DOHH2 (cell line): ENCODE measurements around the gene CDS2.

Source experiments
- H3F3A ChIP-seq: fragments of 200-600 bp; sonication (generic), shearing (Covaris generic); 2 replicates; pipeline ENCODE4 v1.6.0; 2016; ENCODE audit warnings: antibody characterized with exemption, mild to moderate bottlenecking; ENCODE audit not compliant: control insufficient read depth, insufficient read depth
- H3K27ac ChIP-seq: fragments of 200-600 bp; sonication (generic); 2 replicates; pipeline ENCODE4 v1.5.1; 2014; ENCODE audit warnings: low read depth, mild to moderate bottlenecking, low read length, moderate library complexity
- H3K27me3 ChIP-seq: fragments of 200-600 bp; sonication (generic); 2 replicates; pipeline ENCODE4 v1.6.1; 2014; ENCODE audit warnings: mild to moderate bottlenecking, low read length, mixed read lengths; ENCODE audit not compliant: control insufficient read depth
- H3K36me3 ChIP-seq: fragments of 200-600 bp; sonication (generic); 2 replicates; pipeline ENCODE4 v1.6.1; 2014; ENCODE audit warnings: mild to moderate bottlenecking, low read length, moderate library complexity, mixed read lengths; ENCODE audit not compliant: control insufficient read depth
- H3K4me1 ChIP-seq: fragments of 200-600 bp; sonication (generic); 2 replicates; pipeline ENCODE4 v1.6.1; 2014; ENCODE audit warnings: mild to moderate bottlenecking, low read length, mixed read lengths; ENCODE audit not compliant: control insufficient read depth
- H3K4me2 ChIP-seq: fragments of 200-600 bp; sonication (generic); 2 replicates; pipeline ENCODE4 v1.6.0; 2014; ENCODE audit warnings: mild to moderate bottlenecking, low read length, moderate library complexity
- H3K4me3 ChIP-seq: fragments of 200-600 bp; sonication (generic); 2 replicates; pipeline ENCODE4 v1.5.1; 2014; ENCODE audit warnings: mild to moderate bottlenecking, low read length, mixed read lengths
- H3K79me2 ChIP-seq: fragments of 200-600 bp; sonication (generic); 2 replicates; pipeline ENCODE4 v1.6.1; 2014; ENCODE audit warnings: mild to moderate bottlenecking, low read length, mixed read lengths; ENCODE audit not compliant: control insufficient read depth
- H3K9me2 ChIP-seq: fragments of 200-600 bp; sonication (generic); replicated peaks from 2 replicates; pipeline ENCODE4 v1.6.1; 2014; ENCODE audit warnings: mild to moderate bottlenecking, low read length, mixed read lengths; ENCODE audit not compliant: control insufficient read depth
- H3K9me3 ChIP-seq: fragments of 200-600 bp; sonication (generic); 2 replicates; pipeline ENCODE4 v1.6.1; 2014; ENCODE audit warnings: antibody characterized with exemption, low read length, mixed read lengths; ENCODE audit not compliant: control insufficient read depth, insufficient read depth
- H4K20me1 ChIP-seq: fragments of 200-600 bp; sonication (generic); 2 replicates; pipeline ENCODE4 v1.6.0; 2014; ENCODE audit warnings: low read depth, mild to moderate bottlenecking, antibody characterized with exemption, low read length, moderate library complexity; ENCODE audit not compliant: control insufficient read depth, insufficient read depth
- EZH2phosphoT487 ChIP-seq: fragments of 200-600 bp; sonication (generic); IDR thresholded peaks from 2 replicates; pipeline ENCODE4 v1.6.1; 2017; ENCODE audit warnings: borderline replicate concordance, mild to moderate bottlenecking, antibody characterized with exemption, low read length, moderate library complexity, mixed read lengths
- TF ChIP-seq, protein P1 (sequence below): fragments of 200-600 bp; sonication (generic); IDR thresholded peaks from one replicate; pipeline ENCODE4 v1.5.1; 2014; ENCODE audit warnings: antibody characterized with exemption, mild to moderate bottlenecking, low read depth, low read length; ENCODE audit not compliant: poor library complexity, severe bottlenecking

Gene CDS2

DNA sequence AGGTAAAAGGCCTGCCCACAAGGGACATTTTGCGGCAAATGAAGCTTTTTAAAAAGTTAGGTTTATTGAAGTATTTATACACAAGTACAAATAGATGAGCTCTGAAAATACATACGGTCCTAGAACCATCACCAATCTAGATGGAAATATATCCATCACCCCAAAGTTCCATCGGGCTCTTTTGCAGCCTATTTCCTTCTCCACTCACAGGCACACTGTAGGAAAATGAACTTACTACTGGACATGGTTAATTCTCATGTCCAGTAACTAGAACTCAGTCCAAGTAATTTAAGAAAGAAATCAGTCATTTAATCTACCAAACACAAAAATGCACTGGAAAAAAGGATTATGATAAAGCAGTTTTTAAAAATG lies 13.2 kb upstream of the CDS2 start:
- peaks cover 89% of the 10 kb centered on the region for H3K36me3 ChIP-seq
- peak overlapping the region; percentile 84 for H3K27ac ChIP-seq
- peak overlapping the region; percentile 91 for H3K4me2 ChIP-seq

DNA sequence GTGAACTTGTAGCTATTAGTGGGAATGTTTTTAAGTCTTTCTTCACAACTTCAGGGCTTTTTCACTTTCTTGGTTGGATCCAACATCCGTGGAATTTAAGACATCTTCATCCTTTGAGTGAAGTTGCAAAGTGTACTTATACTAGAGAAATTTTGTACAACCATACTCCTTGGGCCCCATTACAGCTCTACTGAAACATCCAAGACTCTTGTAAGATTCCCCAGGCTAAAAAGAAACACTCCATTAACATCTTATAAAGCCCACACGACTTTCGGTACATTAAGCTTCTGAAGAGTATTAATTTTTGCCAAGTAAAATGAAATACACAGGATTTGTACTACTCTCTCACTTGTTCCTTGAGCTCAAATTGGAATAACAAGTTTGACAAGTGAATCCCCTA lies 12.4 kb upstream of the CDS2 start:
- H3K27me3 ChIP-seq: no peaks in the 10 kb centered on the region
- H3F3A ChIP-seq: peaks cover 62% of the 10 kb centered on the region
- peaks cover 49% of the 10 kb centered on the region for H3K4me1 ChIP-seq
- H3K36me3 ChIP-seq: peaks cover 87% of the 10 kb centered on the region
- peak overlapping the region; percentile 91 for H3K4me2 ChIP-seq
- peaks cover 74% of the 10 kb centered on the region for H3K79me2 ChIP-seq
- TF ChIP-seq, protein P1, sequence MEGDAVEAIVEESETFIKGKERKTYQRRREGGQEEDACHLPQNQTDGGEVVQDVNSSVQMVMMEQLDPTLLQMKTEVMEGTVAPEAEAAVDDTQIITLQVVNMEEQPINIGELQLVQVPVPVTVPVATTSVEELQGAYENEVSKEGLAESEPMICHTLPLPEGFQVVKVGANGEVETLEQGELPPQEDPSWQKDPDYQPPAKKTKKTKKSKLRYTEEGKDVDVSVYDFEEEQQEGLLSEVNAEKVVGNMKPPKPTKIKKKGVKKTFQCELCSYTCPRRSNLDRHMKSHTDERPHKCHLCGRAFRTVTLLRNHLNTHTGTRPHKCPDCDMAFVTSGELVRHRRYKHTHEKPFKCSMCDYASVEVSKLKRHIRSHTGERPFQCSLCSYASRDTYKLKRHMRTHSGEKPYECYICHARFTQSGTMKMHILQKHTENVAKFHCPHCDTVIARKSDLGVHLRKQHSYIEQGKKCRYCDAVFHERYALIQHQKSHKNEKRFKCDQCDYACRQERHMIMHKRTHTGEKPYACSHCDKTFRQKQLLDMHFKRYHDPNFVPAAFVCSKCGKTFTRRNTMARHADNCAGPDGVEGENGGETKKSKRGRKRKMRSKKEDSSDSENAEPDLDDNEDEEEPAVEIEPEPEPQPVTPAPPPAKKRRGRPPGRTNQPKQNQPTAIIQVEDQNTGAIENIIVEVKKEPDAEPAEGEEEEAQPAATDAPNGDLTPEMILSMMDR: no peak
- no peak for TF ChIP-seq EZH2phosphoT487
- H4K20me1 ChIP-seq: peaks cover 26% of the 10 kb centered on the region
- H3K9me2 ChIP-seq: no peaks in the 10 kb centered on the region
- H3K9me3 ChIP-seq: no peaks in the 10 kb centered on the region
- H3K4me3 ChIP-seq: peak overlapping the region; percentile 93; the same call in 1 of the 2 replicates
- peak overlapping the region; percentile 84; the same call in 1 of the 2 replicates for H3K27ac ChIP-seq

More for the DNA sequence above, 13.2 kb upstream of the CDS2 start:
- Histone ChIP-seq H3K27me3 (no peaks in the 10 kb centered on the region), H3F3A (peaks cover 61% of the 10 kb centered on the region), H4K20me1 (peaks cover 22% of the 10 kb centered on the region), H3K9me2 (no peaks in the 10 kb centered on the region), H3K79me2 (peaks cover 67% of the 10 kb centered on the region), H3K9me3 (no peaks in the 10 kb centered on the region), H3K4me3 (peak overlapping the region; percentile 93), H3K4me1 (peaks cover 49% of the 10 kb centered on the region)
- TF ChIP-seq, protein P1: no peak
- TF ChIP-seq EZH2phosphoT487: no peak

GRCh38 chr20:5116875-5117274 lies 9.9 kb upstream of the CDS2 start:
- Histone ChIP-seq H3K4me2 (peak overlapping the region; percentile 91), H3K27ac (peak overlapping the region; percentile 89; the same call in 1 of the 2 replicates), H3K4me3 (peak overlapping the region; percentile 82), H3K27me3 (no peaks in the 10 kb centered on the region), H3K36me3 (peaks cover 71% of the 10 kb centered on the region), H4K20me1 (peaks cover 26% of the 10 kb centered on the region), H3K4me1 (peaks cover 49% of the 10 kb centered on the region), H3K79me2 (peaks cover 61% of the 10 kb centered on the region), H3K9me2 (no peaks in the 10 kb centered on the region), H3F3A (peaks cover 63% of the 10 kb centered on the region), H3K9me3 (no peaks in the 10 kb centered on the region)
- no peak for TF ChIP-seq EZH2phosphoT487
- TF ChIP-seq, protein P1: no peak
